K562 (cell line): ENCODE measurements around the gene ZNF275.

Experiments
- CEBPB ChIP-seq: fragments of 450-650 bp; IDR thresholded peaks from 2 replicates; pipeline ENCODE4 v1.6.1; 2016; ENCODE audit warnings: missing genetic modification characterization, missing compliant biosample characterization
- CTCF ChIP-seq, 3 experiments: IDR thresholded peaks in 2 of 3; conservative IDR thresholded peaks in 1 of 3; 2 replicates each; pipeline ENCODE4 v1.5.1; 2011 to 2012; ENCODE audit warnings: low read length in 3 of 3, mild to moderate bottlenecking in 3 of 3, control low read depth in 2 of 3, improper control_type of control experiment in 1 of 3, inconsistent platforms in 1 of 3, low read depth in 1 of 3, mixed read lengths in 1 of 3, moderate library complexity in 1 of 3; ENCODE audit not compliant: insufficient read depth in 2 of 3
- EP300 ChIP-seq: IDR thresholded peaks from 2 replicates; pipeline ENCODE4 v1.6.1; 2012; ENCODE audit warnings: low read length, improper control_type of control experiment
- ETS2 ChIP-seq: IDR thresholded peaks from 2 replicates; pipeline ENCODE4 v1.6.1; 2016; ENCODE audit warnings: borderline replicate concordance, missing genetic modification characterization, mild to moderate bottlenecking, moderate library complexity, missing compliant biosample characterization; ENCODE audit not compliant: poor library complexity, severe bottlenecking
- HEY1 ChIP-seq: fragments of 250-450 bp; sonication (Bioruptor Pico); IDR thresholded peaks from 2 replicates; pipeline ENCODE4 v1.5.0; 2020; ENCODE audit warnings: mild to moderate bottlenecking, moderate library complexity, borderline replicate concordance
- JUND ChIP-seq, 2 experiments: IDR thresholded peaks; 2 replicates in 1 of 2; 3 replicates in 1 of 2; pipeline ENCODE4 v1.6.1; 2011; ENCODE audit warnings: borderline replicate concordance in 2 of 2, low read depth in 2 of 2, low read length in 2 of 2, improper control_type of control experiment in 1 of 2, missing biosample characterization in 1 of 2, missing genetic modification characterization in 1 of 2, missing genetic modification reagents in 1 of 2
- MEIS2 ChIP-seq: fragments of 450-650 bp; IDR thresholded peaks from 2 replicates; pipeline ENCODE4 v1.6.1; 2014; ENCODE audit warnings: mild to moderate bottlenecking; ENCODE audit not compliant: partially characterized antibody
- SIN3A ChIP-seq, 2 experiments: fragments of 150-350 bp in 1 of 2; IDR thresholded peaks; 2 replicates each; pipeline ENCODE4 v1.6.1; 2011 to 2016; ENCODE audit warnings: borderline replicate concordance in 2 of 2, low read depth in 2 of 2, low read length in 2 of 2, mild to moderate bottlenecking in 2 of 2, moderate library complexity in 2 of 2; ENCODE audit not compliant: control insufficient read depth in 1 of 2
- SP1 ChIP-seq: sonication (generic); formaldehyde crosslinking; IDR thresholded peaks from 2 replicates; pipeline ENCODE4 v1.8.1; 2022; ENCODE audit warnings: mild to moderate bottlenecking, missing genetic modification reagents
- TAF15 ChIP-seq: fragments of 200-400 bp; formaldehyde crosslinking; IDR thresholded peaks from 2 replicates; pipeline ENCODE4 v1.6.1; 2017; ENCODE audit warnings: mild to moderate bottlenecking, low read depth, low read length, moderate library complexity
- UBTF ChIP-seq, 2 experiments: IDR thresholded peaks; 2 replicates each; pipeline ENCODE4 v1.6.1; 2012; ENCODE audit warnings: improper control_type of control experiment in 2 of 2, low read depth in 2 of 2, low read length in 2 of 2, borderline replicate concordance in 1 of 2

GRCh38 chrX:153397256-153397960 is 63.5 kb downstream of the ZNF275 start:
- no peak for TF ChIP-seq CTCF (IDR thresholded peaks at IDR 0.05 in 2 of 3, conservative IDR thresholded peaks at IDR 0.05 in 1 of 3; ENCODE audit: insufficient read depth in 2 of 3, low read depth in 1 of 3, low read length in 3 of 3)
- TF ChIP-seq EP300: no peak
- TF ChIP-seq HEY1: no peak
- TF ChIP-seq JUND (IDR thresholded peaks at IDR 0.05; ENCODE audit: borderline replicate concordance, low read depth, low read length): no peak
- no peak for TF ChIP-seq JUND (tag; IDR thresholded peaks at IDR 0.05; ENCODE audit: borderline replicate concordance, low read depth, low read length)
- TF ChIP-seq SIN3A (IDR thresholded peaks at IDR 0.05; ENCODE audit: borderline replicate concordance in 2 of 2, control insufficient read depth in 1 of 2, low read depth in 2 of 2, low read length in 2 of 2): no peak
- no peak for TF ChIP-seq TAF15
- no peak for TF ChIP-seq UBTF (IDR thresholded peaks at IDR 0.05; ENCODE audit: borderline replicate concordance in 1 of 2, low read depth in 2 of 2, low read length in 2 of 2)
- TF ChIP-seq SP1 (CRISPR knock-in tag): no peak
- no peak for TF ChIP-seq ETS2 (tag)
- TF ChIP-seq CEBPB (tag): no peak
- no peak for TF ChIP-seq MEIS2
